Lower leg skin (tissue), 4 donors: Measurements from ENCODE around the gene RUNX3. TPM values are rescaled to one million over a fixed set of nuclear protein-coding genes. Genes with fewer than 3 reads are reported as not detected.

Source experiments
- DNase-seq, 2 donors: peaks; one replicate each; pipeline ENCODE4 v3.0.0-alpha.2; 2019; ENCODE audit warnings: low spot score in 2 of 2
- H3K4me3 ChIP-seq: fragments of 200-600 bp; sonication (generic); 2 replicates; pipeline ENCODE4 v1.5.1; 2017; ENCODE audit warnings: mild to moderate bottlenecking, low read depth; ENCODE audit not compliant: poor library complexity, severe bottlenecking
- CTCF ChIP-seq, 3 donors: fragments of 450-650 bp; IDR thresholded peaks; one replicate each; pipeline ENCODE4 v1.5.1; 2016; ENCODE audit warnings: antibody characterized with exemption in 3 of 3, mild to moderate bottlenecking in 3 of 3, moderate library complexity in 2 of 3
- POLR2A ChIP-seq, 2 donors: fragments of 450-650 bp; IDR thresholded peaks; one replicate each; pipeline ENCODE4 v1.6.1; 2016 to 2017; ENCODE audit warnings: antibody characterized with exemption in 2 of 2, mild to moderate bottlenecking in 1 of 2, moderate library complexity in 1 of 2
- WGBS, 2 donors: methylation state at CpG; one replicate each; pipeline ENCODE4 v1.1.5; 2018; 5-methylcytosine and 5-hydroxymethylcytosine counted together
- intact Hi-C: fragments of 100-400 bp; cut with DNase I; formaldehyde crosslinking; loops from one replicate; pipeline ENCODE4 v1.15.0; 2023; ENCODE audit warnings: low total_unique reads
- total RNA-seq, 4 donors: library from RNA; depleted of rRNA; stranded (reverse); fragments of >200 nt; gene quantifications; one replicate each; pipeline ENCODE4 v1.1.0, GENCODE V29; 2016

The RUNX3 gene
- total RNA-seq, 4 donors from 2014 or later: 6.1 to 24.4 (median 19.8) TPM

- 90 to 91% methylated on average over 11 of the region's 11 CpGs for WGBS, 2 donors
- H3K4me3 ChIP-seq: no peak overlapping the region
- intact Hi-C loops: no loop called here
- no peak for DNase-seq
- TF ChIP-seq POLR2A (IDR thresholded peaks at IDR 0.05) (no peak), CTCF (IDR thresholded peaks at IDR 0.05) (no peak)
These were observed 30.2 kb upstream of the RUNX3 start for GRCh38 chr1:24960071-24960801.

- TF ChIP-seq CTCF (IDR thresholded peaks at IDR 0.05): no peak
- no peak for TF ChIP-seq POLR2A (IDR thresholded peaks at IDR 0.05)
- no peak for DNase-seq
- 88 to 90% methylated on average over 8 of the region's 8 CpGs for WGBS, 2 donors
- intact Hi-C loops: no loop called here
- H3K4me3 ChIP-seq: no peak overlapping the region
These were observed 29.5 kb upstream of the RUNX3 start for GRCh38 chr1:24959623-24959975.

GRCh38 chr1:24958766-24959622, 28.9 kb upstream of the RUNX3 start:
- TF ChIP-seq CTCF (IDR thresholded peaks at IDR 0.05) (no peak), POLR2A (IDR thresholded peaks at IDR 0.05) (no peak)
- intact Hi-C loops: no loop called here
- no peak overlapping the region for H3K4me3 ChIP-seq
- WGBS, 2 donors: 91 to 92% methylated on average over 20 to 22 of the region's 23 CpGs
- DNase-seq: no peak

- 92 to 93% methylated on average over 16 of the region's 16 CpGs for WGBS, 2 donors
- DNase-seq: no peak
- TF ChIP-seq CTCF (IDR thresholded peaks at IDR 0.05) (no peak), POLR2A (IDR thresholded peaks at IDR 0.05) (no peak)
- no peak overlapping the region for H3K4me3 ChIP-seq
- intact Hi-C loops: no loop called here
These were observed 28.0 kb upstream of the RUNX3 start for GRCh38 chr1:24957808-24958752.

GRCh38 chr1:24957016-24957807, 27.1 kb upstream of the RUNX3 start:
- WGBS, 2 donors: 73 to 84% methylated on average over 16 of the region's 16 CpGs
- no peak for TF ChIP-seq CTCF (IDR thresholded peaks at IDR 0.05)
- TF ChIP-seq POLR2A (IDR thresholded peaks at IDR 0.05): no peak
- intact Hi-C loops: no loop called here
- H3K4me3 ChIP-seq: no peak overlapping the region
- DNase-seq: no peak
